ENCODE results near the gene PHOX2A.
"Not testable (repeated sequence)": the region's sequence is repeated elsewhere in the genome, so short reads cannot be mapped to it uniquely, and the experiment has no call there.

The PHOX2A gene

DNA sequence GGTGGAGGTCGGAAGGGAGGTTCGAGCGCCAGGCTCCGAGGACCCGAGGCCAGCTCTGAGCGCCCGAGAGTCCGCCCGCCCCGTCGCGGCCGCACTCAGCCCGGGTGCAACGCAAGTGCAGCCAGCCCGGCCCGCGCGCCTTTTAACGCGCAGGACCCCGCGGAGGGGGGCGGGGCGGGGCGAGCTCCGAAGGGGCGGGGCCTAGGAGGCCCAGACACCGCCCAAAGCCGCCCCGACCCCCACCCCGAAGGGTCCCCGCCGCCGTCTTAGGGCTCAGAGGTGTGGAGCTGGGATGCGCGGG, at the start of gene PHOX2A:
Gene PHOX2A, minus strand, starts transcription at position 117 of the 301 bp plus-strand sequence. CDS start 172 bp downstream, outside the sequence.
- no peak for DNase-seq

DNA sequence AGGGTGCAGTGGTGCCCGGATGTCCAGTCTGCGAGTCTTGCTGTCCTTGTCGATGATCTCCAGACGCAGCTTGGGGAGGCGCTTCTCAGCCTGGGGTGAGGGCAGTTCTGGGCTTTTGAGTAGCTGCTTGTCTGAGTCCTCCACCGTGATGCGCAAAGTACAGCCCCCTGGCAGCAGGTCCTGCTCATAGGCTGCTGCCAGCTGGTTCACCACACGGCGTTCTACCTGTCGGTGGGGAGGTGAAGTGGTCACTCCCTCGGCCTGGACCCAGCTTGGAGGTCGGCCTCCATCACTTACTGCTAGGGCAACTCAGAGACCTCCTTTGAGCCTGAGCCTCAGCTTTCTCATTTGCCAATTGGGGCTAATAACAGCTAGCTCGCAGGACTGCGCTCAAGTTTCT, 49.4 kb upstream of the PHOX2A start:
- no peak for DNase-seq

DNA sequence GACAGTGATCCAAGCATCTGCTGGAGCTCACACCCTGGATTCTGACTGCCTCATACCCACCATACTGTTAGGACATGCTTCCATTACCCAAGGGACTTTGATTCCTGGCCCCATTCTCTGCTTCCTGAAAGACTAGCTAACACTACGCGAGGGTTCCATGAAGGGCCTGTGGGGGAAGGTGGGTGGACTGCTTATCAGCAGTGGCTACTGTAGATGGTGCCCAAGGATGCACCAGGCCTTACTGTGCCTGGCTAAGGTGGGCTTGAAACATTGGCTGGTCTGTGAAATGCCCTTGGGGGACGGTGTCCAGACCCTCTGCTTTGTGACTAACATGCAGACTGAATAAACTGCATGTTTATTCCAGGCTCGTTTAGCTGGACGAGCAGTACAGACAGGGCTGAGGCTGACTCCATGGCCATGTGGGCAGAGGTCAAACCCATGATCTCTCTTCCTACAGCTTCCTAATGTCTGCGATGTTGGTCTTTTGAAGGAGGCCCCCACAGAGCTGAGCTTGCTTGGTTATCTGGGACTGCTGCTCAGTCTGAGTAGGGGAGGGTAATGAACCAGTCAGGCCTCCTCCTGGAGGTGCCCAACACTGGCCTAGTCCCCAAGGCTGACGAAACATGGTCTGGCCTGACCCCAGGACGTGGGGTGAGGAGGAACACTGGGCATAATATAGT, 48.3 kb upstream of the PHOX2A start:
- DNase-seq = no peak

DNA sequence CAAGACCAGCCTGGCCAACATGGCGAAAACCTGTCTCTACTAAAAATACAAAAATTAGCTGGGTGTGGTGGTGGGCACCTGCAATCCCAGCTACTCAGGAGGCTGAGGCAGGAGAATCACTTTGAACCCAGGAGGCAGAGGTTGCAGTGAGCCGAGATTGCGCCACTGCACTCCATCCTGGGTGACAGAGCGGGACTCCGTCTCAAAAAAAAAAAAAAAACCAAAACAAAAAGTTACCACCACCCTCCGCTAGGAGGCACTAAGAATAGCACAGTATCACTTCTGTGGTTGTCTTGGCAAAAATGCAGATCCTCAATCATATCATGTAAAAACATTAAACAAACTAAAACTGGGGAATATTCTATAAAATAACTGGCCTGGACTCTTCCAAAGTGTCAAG, 46.8 kb upstream of the PHOX2A start:
- not testable (repeated sequence) for DNase-seq

DNA sequence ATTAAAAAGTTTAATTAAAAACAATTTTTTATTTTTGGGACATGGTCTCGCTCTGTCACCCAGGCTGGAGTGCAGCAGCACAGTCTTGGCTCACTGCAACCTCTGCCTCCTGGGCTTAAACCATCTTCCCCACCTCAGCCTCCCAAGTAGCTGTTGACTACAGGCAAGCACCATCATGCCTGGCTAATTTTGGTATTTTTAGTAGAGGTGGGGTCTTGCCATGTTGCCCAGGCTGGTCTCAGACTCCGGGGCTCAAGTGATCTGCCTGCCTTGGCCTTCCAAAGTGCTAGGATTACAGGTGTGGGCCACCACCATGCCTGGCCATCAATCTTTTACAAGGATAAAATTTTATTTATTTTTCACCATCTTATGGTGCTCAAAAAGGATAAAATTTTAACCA, 43.3 kb upstream of the PHOX2A start:
- no peak for DNase-seq

DNA sequence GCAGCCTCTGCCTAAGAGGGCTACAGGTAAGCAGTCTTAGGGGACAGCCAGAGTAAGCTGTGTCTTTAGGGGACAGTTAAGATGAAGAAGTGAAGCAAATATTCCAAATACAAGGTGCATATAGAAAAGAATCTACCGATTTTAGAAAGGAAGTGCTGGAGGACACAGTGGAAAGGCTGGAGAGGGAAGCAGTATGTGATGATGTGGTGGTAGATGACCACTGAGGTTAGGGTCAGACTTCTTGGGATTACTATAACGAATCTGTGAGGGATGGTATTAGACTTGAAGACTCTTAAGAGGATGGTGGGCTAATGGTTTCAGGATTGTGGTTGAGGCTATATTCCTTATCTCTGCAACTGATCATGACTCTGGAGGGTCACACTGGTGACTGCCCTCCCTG, 40.0 kb upstream of the PHOX2A start:
- DNase-seq = no peak

DNA sequence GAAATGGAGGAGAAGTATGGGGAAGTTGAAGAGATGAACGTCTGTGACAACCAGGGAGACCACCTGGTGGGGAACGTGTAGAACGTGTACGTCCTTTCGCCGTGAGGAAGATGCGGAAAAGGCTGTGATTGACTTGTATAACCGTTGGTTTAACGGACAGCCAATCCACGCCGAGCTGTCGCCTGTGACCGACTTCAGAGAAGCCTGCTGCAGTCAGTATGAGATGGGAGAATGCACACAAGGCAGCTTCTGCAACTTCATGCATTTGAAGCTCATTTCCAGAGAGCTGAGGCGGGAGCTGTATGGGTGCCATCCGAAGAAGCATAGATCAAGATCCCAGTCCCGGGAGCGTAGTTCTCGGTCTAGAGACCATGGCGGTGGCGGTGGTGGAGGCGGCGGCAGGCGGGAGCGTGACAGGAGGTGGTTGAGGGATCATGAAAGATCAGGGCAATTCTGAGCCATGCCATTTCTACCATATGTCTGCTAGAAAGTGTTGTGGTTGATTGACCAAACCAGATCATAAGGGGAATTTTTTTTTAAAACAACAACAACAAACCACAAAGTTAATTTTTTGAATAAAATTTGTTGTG, 36.8 kb upstream of the PHOX2A start:
- no peak for DNase-seq

DNA sequence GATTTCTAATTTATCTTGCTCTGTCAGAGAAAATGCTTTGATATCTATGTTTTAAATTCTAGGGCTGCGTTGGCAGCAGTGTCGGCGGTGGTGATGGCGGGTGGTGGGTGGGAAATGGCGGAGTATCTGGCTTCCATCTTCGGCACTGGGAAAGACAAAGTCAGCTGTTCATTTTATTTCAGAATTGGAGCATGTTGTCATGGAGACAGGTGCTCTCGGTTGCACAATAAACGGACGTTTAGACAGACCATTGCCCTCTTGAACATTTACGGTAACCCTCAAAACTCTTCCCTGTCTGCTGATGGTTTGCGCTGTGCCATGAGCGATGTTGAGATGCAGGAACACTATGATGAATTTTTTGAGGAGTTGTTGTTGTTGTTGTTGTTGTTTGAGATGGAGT, 36.1 kb upstream of the PHOX2A start:
- DNase-seq = no peak

DNA sequence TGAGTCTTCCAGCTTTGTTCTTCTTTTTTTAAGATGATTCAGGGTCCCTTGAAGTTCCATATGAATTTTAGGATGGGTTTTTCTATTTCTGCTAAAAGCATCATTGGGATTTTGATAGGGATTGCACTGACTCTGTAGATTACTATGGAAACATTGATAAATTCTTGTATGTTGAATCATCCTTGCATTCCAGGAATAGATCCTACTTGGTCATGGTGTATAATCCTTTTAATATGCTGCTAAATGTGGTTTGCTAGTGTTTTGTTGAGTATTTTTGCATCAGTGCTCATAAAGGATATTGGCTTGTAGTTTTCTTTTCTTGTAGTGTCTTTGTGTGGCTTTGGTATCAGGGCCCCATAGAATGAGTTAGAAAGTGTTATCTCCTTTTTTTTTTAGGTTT, 34.9 kb upstream of the PHOX2A start:
- no peak for DNase-seq

DNA sequence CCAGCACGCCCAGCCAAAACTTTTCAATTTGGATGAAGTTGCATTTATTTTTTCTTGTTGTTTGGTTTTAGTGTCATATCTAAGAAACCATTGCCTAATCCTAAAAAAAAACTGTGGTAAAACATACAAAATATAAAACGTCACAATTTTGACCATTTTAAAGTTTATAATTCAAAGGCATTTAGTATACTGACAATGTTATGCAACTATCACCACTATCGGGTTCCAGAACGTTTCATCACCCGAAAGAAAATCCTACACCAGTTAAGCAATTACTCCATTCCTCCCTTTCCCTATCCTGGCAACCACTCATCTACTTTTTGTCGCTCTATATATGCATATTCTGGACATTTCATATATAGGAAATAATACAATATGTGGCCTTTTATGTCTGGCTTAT, 30.5 kb upstream of the PHOX2A start:
- no peak for DNase-seq

DNA sequence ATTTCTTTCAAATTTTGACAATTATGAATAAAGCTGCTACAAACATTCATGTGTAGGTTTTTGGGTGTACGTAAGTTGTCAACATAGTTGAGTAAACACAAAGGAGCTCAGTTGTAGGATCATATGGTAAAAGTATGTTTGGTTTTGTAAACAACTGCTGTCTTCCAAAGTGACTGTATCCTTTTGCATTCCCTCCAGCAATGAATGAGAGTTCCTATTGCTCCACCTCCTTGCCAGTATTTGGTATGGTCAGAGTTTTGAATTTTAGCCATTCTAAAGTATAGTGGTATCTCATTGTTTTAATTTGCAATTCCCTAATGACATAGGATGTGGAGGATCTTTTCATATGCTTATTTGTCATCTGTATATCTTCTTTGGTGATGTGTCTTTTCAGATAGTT, 28.0 kb upstream of the PHOX2A start:
- DNase-seq = no peak

DNA sequence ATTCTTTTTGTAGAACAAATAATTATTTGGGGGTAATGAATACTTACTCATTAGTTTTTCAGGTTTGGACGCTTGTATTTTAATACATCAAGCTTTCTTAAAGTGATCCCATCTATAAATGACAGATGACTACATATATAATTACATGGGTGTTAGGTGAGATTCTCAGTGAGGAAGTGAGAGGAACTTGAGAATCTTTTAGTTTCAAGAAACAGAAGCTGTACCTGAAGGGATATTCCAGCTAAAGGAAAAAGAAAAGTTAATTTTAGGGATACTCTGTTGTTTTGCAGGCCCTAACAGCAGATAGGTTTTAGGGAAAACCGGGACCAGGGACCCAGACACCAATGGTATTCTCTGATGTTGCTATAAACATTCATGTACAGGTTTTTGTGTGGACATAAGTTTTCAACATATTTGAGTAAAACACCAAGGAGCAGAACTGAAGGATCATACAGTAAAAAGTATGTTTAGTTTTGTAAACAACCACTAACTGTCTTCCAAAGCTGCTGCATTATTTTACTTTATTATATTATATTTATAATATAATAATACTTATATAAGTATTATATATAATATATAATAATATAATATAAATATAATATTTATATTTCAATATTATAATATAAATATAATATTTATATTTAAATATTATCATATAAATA, 24.1 kb upstream of the PHOX2A start:
- DNase-seq = no peak

DNA sequence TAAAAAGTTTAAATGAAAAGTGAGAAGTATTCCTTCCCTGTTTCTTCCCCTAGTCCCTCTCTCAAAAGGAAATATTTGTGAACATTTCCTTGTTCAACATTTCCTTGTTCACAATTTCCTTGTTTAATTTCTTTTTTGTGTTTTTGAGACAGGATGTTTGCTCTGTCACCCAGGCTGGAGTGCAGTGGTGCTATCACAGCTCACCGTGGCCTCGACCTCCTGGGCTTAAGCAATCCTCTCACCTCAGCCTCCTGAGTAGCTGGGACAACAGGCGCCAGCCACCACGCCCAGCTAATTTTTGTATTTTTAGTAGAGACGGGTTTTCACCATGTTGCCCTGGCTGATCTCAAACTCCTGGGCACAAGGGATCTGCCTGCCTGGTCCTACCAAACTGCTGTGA, 23.0 kb upstream of the PHOX2A start:
- DNase-seq = not testable (repeated sequence)

DNA sequence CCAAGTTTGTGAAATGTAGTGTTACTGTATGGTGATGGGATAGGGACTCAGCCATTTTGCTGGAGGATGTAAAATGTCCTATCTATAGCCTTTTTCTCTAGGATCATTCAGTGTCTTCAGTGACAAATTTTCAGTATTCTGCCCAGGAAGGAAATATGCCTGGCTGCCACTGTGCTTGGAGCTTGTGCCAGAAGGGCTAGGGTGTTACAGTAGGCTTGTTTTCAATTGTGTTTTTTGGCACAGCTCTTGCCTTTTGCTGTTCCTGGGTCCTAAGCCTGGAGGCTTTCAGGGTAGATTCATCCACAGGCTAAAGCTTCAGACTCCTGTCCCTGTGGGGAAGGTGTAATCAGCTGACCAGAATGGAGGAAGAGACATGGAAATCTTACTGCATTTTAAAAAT, 22.0 kb upstream of the PHOX2A start:
- no peak for DNase-seq

DNA sequence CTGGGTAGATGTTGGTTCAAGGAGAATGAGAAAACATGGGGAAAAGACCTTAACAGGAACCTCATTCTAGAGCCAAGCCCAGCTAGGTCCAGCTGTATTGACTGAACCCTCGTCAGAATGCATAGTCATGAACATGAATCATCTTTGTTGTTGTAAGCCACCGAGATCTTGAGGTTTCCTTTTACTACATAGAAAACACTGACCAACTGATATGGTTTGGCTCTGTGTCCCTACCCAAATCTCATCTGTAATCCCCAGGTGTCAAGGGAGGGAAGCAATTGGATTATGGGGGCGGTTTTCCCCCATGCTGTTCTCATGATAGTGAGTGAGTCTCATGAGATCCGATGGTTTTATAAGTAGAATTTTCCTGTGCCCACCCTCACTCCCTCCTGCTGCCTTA, 19.4 kb upstream of the PHOX2A start:
- DNase-seq = no peak

DNA sequence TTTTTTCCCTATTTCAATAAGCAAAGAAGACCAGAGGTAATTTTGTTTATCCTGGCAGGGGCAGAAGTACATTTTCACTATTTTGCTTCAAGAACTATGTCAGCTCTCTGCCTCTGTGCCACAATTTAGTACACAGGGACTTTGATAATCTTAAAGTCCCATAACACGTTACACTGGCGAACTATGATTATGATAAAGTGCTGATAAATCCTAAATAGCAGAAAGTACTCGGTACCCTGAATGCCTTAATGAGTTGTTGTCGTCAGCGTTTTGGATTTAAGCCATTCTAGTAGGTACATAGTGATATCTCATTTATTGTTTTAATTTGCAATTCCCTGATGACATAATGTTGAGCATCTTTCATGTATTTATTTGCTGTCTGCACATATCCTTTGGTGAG, 16.6 kb upstream of the PHOX2A start:
- DNase-seq = no peak

DNA sequence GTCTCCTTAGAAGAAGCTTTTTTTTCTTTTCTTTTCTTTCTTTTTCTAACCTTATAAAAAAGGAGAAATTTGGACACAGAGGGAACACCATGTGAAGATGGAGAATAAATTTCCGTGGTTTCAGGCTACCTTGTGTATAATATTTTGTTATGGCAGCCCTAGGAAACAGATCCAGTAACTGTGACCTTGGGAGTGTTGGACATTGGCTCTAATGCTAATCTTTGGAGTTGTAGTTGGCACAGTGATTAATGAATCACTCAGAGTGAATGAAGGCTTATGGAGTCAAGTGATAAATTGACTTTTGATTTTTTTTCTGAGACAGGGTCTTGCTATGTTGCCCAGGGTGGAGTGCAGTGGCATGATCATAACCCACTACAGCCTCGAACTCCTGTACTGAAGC, 15.5 kb upstream of the PHOX2A start:
- no peak for DNase-seq

DNA sequence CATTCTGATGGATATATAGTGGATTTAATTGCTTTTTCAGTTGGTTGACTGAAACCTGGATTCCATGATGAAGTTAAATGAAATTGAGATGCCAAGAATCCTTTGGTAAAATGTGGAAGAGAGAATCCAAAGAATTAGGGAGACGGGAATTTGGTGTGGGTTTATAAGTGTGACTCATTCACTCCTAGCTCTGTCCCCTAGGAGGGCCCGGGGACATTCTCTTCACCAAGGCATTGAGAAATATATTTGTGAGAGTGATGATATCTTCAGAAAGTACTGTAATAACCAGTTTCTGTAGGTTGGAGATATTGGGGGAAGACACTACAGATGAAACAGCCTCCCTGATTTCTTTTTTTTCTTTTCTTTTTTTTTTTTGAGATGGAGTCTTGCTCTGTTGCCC, 13.6 kb upstream of the PHOX2A start:
- no peak for DNase-seq

DNA sequence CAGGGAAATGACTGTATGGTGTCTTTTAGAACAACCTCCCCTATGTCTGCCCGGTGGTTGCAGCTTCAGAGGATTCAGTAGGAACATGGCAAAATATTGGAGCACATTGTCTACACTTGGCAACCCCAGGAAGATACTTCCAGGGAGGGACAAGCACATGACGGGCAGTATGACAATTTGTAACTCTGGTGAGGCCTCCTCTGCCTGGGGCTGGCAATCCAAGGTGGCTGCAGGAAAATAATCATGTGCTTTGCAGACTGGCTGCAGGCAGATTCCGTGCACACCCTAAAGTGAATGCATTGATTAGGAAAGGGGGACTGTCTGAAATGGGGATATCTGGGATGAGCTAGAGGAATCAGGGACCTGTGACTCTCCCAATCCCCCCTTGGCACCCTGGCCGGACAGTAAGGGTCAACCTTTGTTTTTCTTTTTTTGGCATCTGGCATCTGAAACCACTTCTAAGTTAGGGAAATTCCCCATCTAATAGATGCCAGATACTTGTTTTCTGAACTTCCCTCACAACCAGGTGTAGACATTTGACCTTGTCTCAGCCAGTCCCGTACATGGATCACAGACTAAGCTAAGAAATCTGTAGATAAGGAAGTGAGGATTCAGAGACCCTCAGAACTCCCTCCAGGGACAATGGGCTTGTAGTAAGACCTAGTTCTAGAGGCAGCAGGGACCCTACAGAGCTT, 10.5 kb upstream of the PHOX2A start:
- no peak for DNase-seq

DNA sequence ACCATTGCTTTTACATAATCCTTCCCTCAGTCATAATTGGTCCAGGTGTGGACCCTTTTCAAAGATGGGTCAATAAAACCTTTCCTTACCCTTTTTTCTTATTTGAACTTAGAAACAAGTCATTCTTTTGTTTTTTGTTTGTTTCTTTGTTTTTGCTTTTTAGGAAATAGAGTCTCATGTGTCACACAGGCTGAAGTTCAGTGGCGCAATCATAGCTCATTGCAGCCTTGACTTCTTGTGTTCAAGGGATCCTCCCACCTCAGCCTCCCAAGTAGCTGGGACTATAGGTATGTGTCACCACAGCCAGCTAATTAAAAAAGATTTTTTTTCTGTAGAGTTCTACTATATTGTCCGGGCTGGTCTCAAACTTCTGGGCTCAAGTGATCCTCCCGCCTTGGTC, 9.4 kb upstream of the PHOX2A start:
- DNase-seq = no peak

DNA sequence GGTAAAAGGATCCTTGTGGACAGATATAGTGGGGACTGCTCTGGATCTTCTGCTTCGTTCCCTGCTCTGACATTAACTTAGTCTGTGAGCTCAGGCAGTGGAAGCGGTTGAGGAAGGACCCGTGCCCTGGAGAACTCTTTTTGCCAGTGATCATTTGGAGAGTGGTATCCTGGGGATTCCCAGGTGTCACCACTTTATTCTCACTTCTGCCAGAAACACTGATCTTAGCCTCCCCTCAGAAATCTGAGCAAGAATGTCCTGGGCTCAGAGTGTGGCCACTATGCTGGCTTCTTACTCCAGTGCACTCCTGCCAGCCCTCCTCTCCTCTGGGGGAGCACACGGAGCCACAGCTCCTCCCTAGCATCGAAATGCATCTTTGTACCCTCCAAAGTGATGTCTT, 7.6 kb upstream of the PHOX2A start:
- DNase-seq = no peak

DNA sequence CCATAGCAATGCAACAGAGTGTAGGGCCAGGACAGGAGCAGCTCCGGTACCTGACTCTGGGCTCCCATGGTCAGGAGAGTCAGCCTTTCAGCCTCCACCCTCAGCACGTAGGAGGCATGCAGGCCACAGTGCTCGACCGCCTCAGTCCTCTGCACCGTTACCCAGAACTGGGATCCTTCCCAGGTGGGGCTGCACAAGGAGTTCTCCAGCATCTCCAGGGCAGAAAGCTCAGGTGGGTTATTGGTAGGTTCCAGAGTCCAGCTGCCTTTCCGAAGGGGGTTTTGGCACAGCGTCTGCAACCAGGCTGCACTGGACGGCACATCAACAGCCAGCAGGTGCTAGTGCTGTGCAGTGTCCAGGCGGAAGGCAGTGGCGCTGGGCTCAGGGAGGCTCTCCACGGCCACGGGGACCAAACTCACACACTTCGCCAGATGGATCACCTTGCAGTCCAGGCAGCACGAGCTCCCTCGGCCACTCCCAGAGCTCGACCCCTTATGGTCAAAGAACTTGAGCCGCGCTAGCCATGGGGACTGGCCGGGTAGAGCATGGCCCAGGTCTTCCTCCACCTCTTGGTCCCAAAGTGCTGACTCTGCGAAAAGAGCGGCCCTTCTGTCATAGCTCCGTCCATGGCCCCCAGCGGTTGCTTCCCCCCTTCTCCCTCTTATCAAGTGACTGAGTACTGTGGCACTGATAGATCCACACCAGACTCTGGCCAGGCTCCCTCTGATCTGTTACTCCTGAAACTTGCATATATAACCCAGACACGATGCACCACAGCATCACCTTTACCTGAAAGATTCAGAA, 6.9 kb upstream of the PHOX2A start:
- no peak for DNase-seq

DNA sequence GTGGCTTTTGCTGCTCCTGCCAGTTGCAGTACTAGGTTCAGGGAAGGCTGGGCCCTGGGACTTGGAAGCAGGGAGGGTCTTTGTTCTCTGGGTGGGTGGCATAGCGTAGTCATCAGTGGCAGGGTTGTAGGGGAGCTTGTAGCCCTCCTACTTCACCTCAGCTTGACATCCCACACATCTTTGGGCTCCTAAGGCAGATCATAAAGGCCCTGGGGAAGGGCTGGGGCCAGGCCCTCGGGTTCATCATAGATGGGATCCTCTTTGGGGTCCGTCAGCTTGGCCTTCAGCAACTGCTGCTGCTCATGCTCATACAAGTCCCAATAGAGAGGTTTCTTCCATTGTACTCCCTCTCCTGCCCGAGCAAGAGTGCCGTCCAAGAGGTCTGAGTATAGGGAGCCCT, 6.0 kb upstream of the PHOX2A start:
- no peak for DNase-seq

Measured in right forelimb (tissue), 1 donor.